SU-DHL-6 (cell line): ENCODE data around the gene MYOM1.

ENCODE experiments used
- H2AFZ ChIP-seq: fragments of 200-600 bp; sonication (generic); 2 replicates; pipeline ENCODE4 v1.6.1; 2014; ENCODE audit warnings: low read depth, mild to moderate bottlenecking, moderate library complexity, mixed read lengths, antibody characterized with exemption, low read length; ENCODE audit not compliant: severe bottlenecking
- H3F3A ChIP-seq: fragments of 200-600 bp; shearing (Covaris generic); 2 replicates; pipeline ENCODE4 v1.6.0; 2016; ENCODE audit warnings: antibody characterized with exemption, mild to moderate bottlenecking; ENCODE audit not compliant: insufficient read depth
- H3K27ac ChIP-seq: fragments of 200-600 bp; sonication (generic); 2 replicates; pipeline ENCODE4 v1.5.1; 2016; ENCODE audit warnings: low read depth, mild to moderate bottlenecking, low read length, moderate library complexity, mixed read lengths
- H3K27me3 ChIP-seq: fragments of 200-600 bp; sonication (generic), shearing (Covaris generic); 2 replicates; pipeline ENCODE4 v1.6.0; 2014; ENCODE audit warnings: mild to moderate bottlenecking, low read length
- H3K36me3 ChIP-seq: fragments of 200-600 bp; sonication (generic); 2 replicates; pipeline ENCODE4 v1.6.1; 2014; ENCODE audit warnings: mild to moderate bottlenecking, low read length, mixed read lengths
- H3K4me2 ChIP-seq: fragments of 300-600, 200-600 bp; shearing (Covaris generic), sonication (generic); 2 replicates; pipeline ENCODE4 v1.6.0; 2014; ENCODE audit warnings: low read length, low read depth, mild to moderate bottlenecking; ENCODE audit not compliant: poor library complexity, severe bottlenecking
- H3K4me3 ChIP-seq: fragments of 200-600 bp; sonication (generic); 2 replicates; pipeline ENCODE4 v1.5.1; 2014; ENCODE audit warnings: antibody characterized with exemption, low read length, mild to moderate bottlenecking, mixed read lengths; ENCODE audit not compliant: insufficient read depth, poor library complexity, severe bottlenecking
- H3K79me2 ChIP-seq: fragments of 200-600 bp; sonication (generic); 2 replicates; pipeline ENCODE4 v1.6.1; 2014; ENCODE audit warnings: mild to moderate bottlenecking, low read length, moderate library complexity; ENCODE audit not compliant: insufficient read depth
- H3K9ac ChIP-seq: fragments of 200-600 bp; sonication (generic); 2 replicates; pipeline ENCODE4 v1.7.0; 2014; ENCODE audit warnings: mild to moderate bottlenecking, low read length
- H3K9me2 ChIP-seq: fragments of 200-600 bp; sonication (generic); replicated peaks from 2 replicates; pipeline ENCODE4 v1.6.1; 2014; ENCODE audit warnings: low read length; ENCODE audit not compliant: insufficient read depth
- H3K9me3 ChIP-seq: fragments of 200-600 bp; sonication (generic); 2 replicates; pipeline ENCODE4 v1.6.1; 2014; ENCODE audit warnings: low read length, mixed read lengths; ENCODE audit not compliant: insufficient read depth
- H4K20me1 ChIP-seq: fragments of 200-600 bp; sonication (generic); 2 replicates; pipeline ENCODE4 v1.6.1; 2014; ENCODE audit warnings: low read depth, mild to moderate bottlenecking, antibody characterized with exemption, low read length, moderate library complexity, mixed read lengths
- CTCF ChIP-seq: fragments of 200-600 bp; sonication (generic); IDR thresholded peaks from one replicate; pipeline ENCODE4 v1.5.1; 2017; ENCODE audit warnings: antibody characterized with exemption, mild to moderate bottlenecking, low read length, moderate library complexity; ENCODE audit not compliant: insufficient read depth, poor library complexity, severe bottlenecking
- EZH2phosphoT487 ChIP-seq: fragments of 200-600 bp; sonication (generic), shearing (Covaris generic); conservative IDR thresholded peaks from 2 replicates; pipeline ENCODE4 v1.6.1; 2018; ENCODE audit warnings: mild to moderate bottlenecking, antibody characterized with exemption, low read length, moderate library complexity, mixed read lengths

The MYOM1 gene

GRCh38 chr18:3062798-3063680 lies 156.7 kb downstream of the MYOM1 start:
- H3K9me3 ChIP-seq: no peaks in the 10 kb centered on the region
- TF ChIP-seq EZH2phosphoT487 (no peak), CTCF (peak; percentile 47)
- no peak overlapping the region for H3K27ac ChIP-seq
- H3K36me3 ChIP-seq: no peaks in the 10 kb centered on the region
- H4K20me1 ChIP-seq: no peaks in the 10 kb centered on the region
- H2AFZ ChIP-seq: no peak overlapping the region
- no peak overlapping the region for H3K4me2 ChIP-seq
- H3K79me2 ChIP-seq: no peaks in the 10 kb centered on the region
- H3K4me3 ChIP-seq: no peak overlapping the region
- no peaks in the 10 kb centered on the region for H3K9me2 ChIP-seq
- no peak overlapping the region for H3K9ac ChIP-seq
- no peaks in the 10 kb centered on the region for H3K27me3 ChIP-seq
- H3F3A ChIP-seq: no peaks in the 10 kb centered on the region

GRCh38 chr18:3061581-3062312 lies 158.0 kb downstream of the MYOM1 start:
- Histone ChIP-seq H3K27ac (no peak overlapping the region), H3K9ac (no peak overlapping the region), H3K79me2 (no peaks in the 10 kb centered on the region), H3K4me2 (no peak overlapping the region), H4K20me1 (no peaks in the 10 kb centered on the region), H2AFZ (no peak overlapping the region), H3K9me2 (no peaks in the 10 kb centered on the region), H3K9me3 (no peaks in the 10 kb centered on the region), H3K27me3 (no peaks in the 10 kb centered on the region), H3K36me3 (no peaks in the 10 kb centered on the region), H3K4me3 (no peak overlapping the region), H3F3A (no peaks in the 10 kb centered on the region)
- TF ChIP-seq EZH2phosphoT487 (no peak), CTCF (no peak)

- Histone ChIP-seq H2AFZ (no peak overlapping the region), H3K9me3 (no peaks in the 10 kb centered on the region), H3K4me3 (no peak overlapping the region), H3F3A (no peaks in the 10 kb centered on the region), H3K9me2 (no peaks in the 10 kb centered on the region), H3K79me2 (no peaks in the 10 kb centered on the region), H3K27ac (no peak overlapping the region), H3K27me3 (no peaks in the 10 kb centered on the region), H3K36me3 (no peaks in the 10 kb centered on the region), H4K20me1 (no peaks in the 10 kb centered on the region), H3K4me2 (no peak overlapping the region), H3K9ac (no peak overlapping the region)
- TF ChIP-seq EZH2phosphoT487 (no peak), CTCF (no peak)
Observed at GRCh38 chr18:3060667-3061580, 158.8 kb downstream of the MYOM1 start.
